B cell (primary cell): ENCODE results near the gene SERPINA12. TPM values are rescaled to one million over a fixed set of nuclear protein-coding genes. Genes with fewer than 3 reads are reported as not detected.

ENCODE experiments used
- ATAC-seq: fragments of 200-7000 bp; cut with Tn5 transposase; one replicate; pipeline ENCODE4 v1.10.0; 2021; ENCODE audit warnings: low read depth, mild to moderate bottlenecking, moderate number of reproducible peaks, moderate library complexity
- CTCF ChIA-PET: fragments of 350-600 bp; sonication (Branson Sonifier 250); formaldehyde crosslinking; loops from one replicate; lab custom pipeline; 2021; ENCODE audit warnings: antibody characterized with exemption, inconsistent platforms; lab: Charles Lee
- POLR2A ChIA-PET: fragments of 350-600 bp; sonication (Branson Sonifier 250); formaldehyde crosslinking; loops from one replicate; lab custom pipeline; 2021; ENCODE audit warnings: antibody characterized with exemption; lab: Charles Lee
- DNase-seq: peaks from one replicate; pipeline ENCODE4 v3.0.0; 2013
- H2AFZ ChIP-seq: 2 replicates; pipeline ENCODE4 v1.6.1; 2012; ENCODE audit warnings: mild to moderate bottlenecking, low read depth, low read length; ENCODE audit not compliant: insufficient read depth, poor library complexity, severe bottlenecking
- H3K27ac ChIP-seq, 2 donors: 1 replicate in 1 of 2; 2 replicates in 1 of 2; pipeline ENCODE4 v1.5.1; 2012 to 2013; ENCODE audit warnings: low read length in 2 of 2, mild to moderate bottlenecking in 2 of 2, moderate library complexity in 1 of 2
- H3K27me3 ChIP-seq, 4 experiments: fragments of 200-600 bp in 1 of 4; sonication (generic) in 1 of 4; replicated peaks in 1 of 4; 1 replicate in 2 of 4; 2 replicates in 2 of 4; pipeline versions ENCODE4 v1.6.1 to v1.7.0; 2013 to 2016; ENCODE audit warnings: low read length in 3 of 4, mild to moderate bottlenecking in 2 of 4, mixed read lengths in 1 of 4, moderate library complexity in 1 of 4; ENCODE audit not compliant: insufficient read depth in 4 of 4, control insufficient read depth in 3 of 4; ENCODE audit errors: control extremely low read depth in 1 of 4
- H3K36me3 ChIP-seq, 2 experiments: replicated peaks in 1 of 2; 1 replicate in 1 of 2; 2 replicates in 1 of 2; pipeline versions ENCODE4 v1.6.1 to v1.7.1; 2013; ENCODE audit warnings: low read length in 1 of 2; ENCODE audit not compliant: insufficient read depth in 2 of 2, control insufficient read depth in 1 of 2; ENCODE audit errors: control extremely low read depth in 1 of 2, extremely low read depth in 1 of 2
- H3K4me1 ChIP-seq, 2 donors: fragments of 200-600 bp in 1 of 2; sonication (generic) in 1 of 2; 1 replicate in 1 of 2; 2 replicates in 1 of 2; pipeline versions ENCODE4 v1.5.1 to v1.6.1; 2013 to 2017; ENCODE audit warnings: low read length in 2 of 2; ENCODE audit not compliant: control insufficient read depth in 2 of 2, insufficient read depth in 2 of 2
- H3K4me2 ChIP-seq: replicated peaks from 2 replicates; pipeline ENCODE3; 2012; ENCODE audit warnings: mild to moderate bottlenecking, low read depth, low read length; ENCODE audit not compliant: poor library complexity, severe bottlenecking
- H3K4me3 ChIP-seq, 5 experiments: fragments of 200-600 bp in 1 of 5; sonication (generic) in 1 of 5; 1 replicate in 3 of 5; 2 replicates in 2 of 5; pipeline versions ENCODE4 v1.5.1 to v1.7.0; 2011 to 2016; ENCODE audit warnings: low read length in 4 of 5, mild to moderate bottlenecking in 4 of 5, low read depth in 2 of 5, control low read depth in 1 of 5, moderate library complexity in 1 of 5; ENCODE audit not compliant: insufficient read depth in 1 of 5; ENCODE audit errors: control extremely low read depth in 1 of 5, extremely low read depth in 1 of 5
- H3K79me2 ChIP-seq: fragments of 200-600 bp; sonication (generic); one replicate; pipeline ENCODE4 v1.6.0; 2016; ENCODE audit warnings: low read length; ENCODE audit not compliant: control insufficient read depth, insufficient read depth
- H3K9ac ChIP-seq: fragments of 200-600 bp; sonication (generic); 2 replicates; pipeline ENCODE4 v1.6.1; 2017; ENCODE audit warnings: mild to moderate bottlenecking, low read length, moderate library complexity
- H3K9me3 ChIP-seq, 3 donors: one replicate each; pipeline versions ENCODE4 v1.6.1 to v1.7.1; 2013; ENCODE audit warnings: low read length in 2 of 3; ENCODE audit not compliant: control insufficient read depth in 2 of 3, insufficient read depth in 1 of 3; ENCODE audit errors: control extremely low read depth in 1 of 3
- H4K20me1 ChIP-seq: 2 replicates; pipeline ENCODE4 v1.6.0; 2012; ENCODE audit warnings: mild to moderate bottlenecking, low read length; ENCODE audit not compliant: insufficient read depth, control insufficient read depth, poor library complexity, severe bottlenecking
- H3K27ac Mint-ChIP-seq: one replicate; pipeline ENCODE4 v1.8.0; 2021; ENCODE audit warnings: mixed read lengths
- H3K27me3 Mint-ChIP-seq: one replicate; pipeline ENCODE4 v1.8.0; 2021; ENCODE audit warnings: mixed read lengths
- H3K4me1 Mint-ChIP-seq: one replicate; pipeline ENCODE4 v1.8.0; 2021; ENCODE audit warnings: mixed read lengths
- H3K4me3 Mint-ChIP-seq: one replicate; pipeline ENCODE4 v1.8.0; 2021; ENCODE audit warnings: mixed read lengths
- H3K9me3 Mint-ChIP-seq: one replicate; pipeline ENCODE4 v1.8.0; 2022; ENCODE audit warnings: mixed read lengths; ENCODE audit not compliant: insufficient read depth
- EZH2 ChIP-seq: IDR thresholded peaks from 2 replicates; pipeline ENCODE4 v1.6.1; 2012; ENCODE audit warnings: borderline replicate concordance, low read depth, mild to moderate bottlenecking, moderate library complexity, low read length; ENCODE audit not compliant: insufficient read depth, poor library complexity, severe bottlenecking
- WGBS: methylation state at CpG from one replicate; pipeline ENCODE4 v1.1.5; 2013; ENCODE audit warnings: missing lambda C conversion rate; ENCODE audit not compliant: insufficient coverage; 5-methylcytosine and 5-hydroxymethylcytosine counted together
- intact Hi-C: fragments of 100-400 bp; cut with micrococcal nuclease; formaldehyde crosslinking; loops from one replicate; pipeline ENCODE4 v1.10.0; 2022
- polyA plus RNA-seq: library from polyadenylated mRNA; depleted of rRNA; stranded (reverse); fragments of >200 nt; gene quantifications from 2 replicates; pipeline ENCODE4 v1.2.3, GENCODE V29; 2012
- total RNA-seq, 2 donors: library from RNA; stranded (reverse); fragments of 120-200 nt in 1 of 2; gene quantifications; 1 replicate in 1 of 2; 2 replicates in 1 of 2; pipeline versions ENCODE4 v1.2.3 to v1.2.4, GENCODE V29; 2013 to 2022
- TF ChIP-seq, protein P1 (sequence below): fragments of 200-600 bp; IDR thresholded peaks from one replicate; pipeline ENCODE4 v1.8.0; 2022; ENCODE audit warnings: antibody characterized with exemption, mild to moderate bottlenecking

Gene SERPINA12
- total and polyA plus RNA-seq, 2 donors (not counting 1 experiment from before 2014, with no cell fraction given), result not detected

- Histone ChIP-seq H4K20me1 (no peaks in the 10 kb centered on the region), H2AFZ (no peak overlapping the region), H3K27me3 (no peaks in the 10 kb centered on the region), H3K9me3 (peaks cover 0 to 7% (median 0%) of the 10 kb centered on the region in 3 donors), H3K9ac (no peak overlapping the region), H3K79me2 (no peaks in the 10 kb centered on the region), H3K4me2 (no peak overlapping the region), H3K36me3 (no peaks in the 10 kb centered on the region), H3K27ac (no peak overlapping the region), H3K4me1 (no peaks in the 10 kb centered on the region), H3K4me3 (no peak overlapping the region)
- TF ChIP-seq EZH2, result no peak
- TF ChIP-seq, protein P1, sequence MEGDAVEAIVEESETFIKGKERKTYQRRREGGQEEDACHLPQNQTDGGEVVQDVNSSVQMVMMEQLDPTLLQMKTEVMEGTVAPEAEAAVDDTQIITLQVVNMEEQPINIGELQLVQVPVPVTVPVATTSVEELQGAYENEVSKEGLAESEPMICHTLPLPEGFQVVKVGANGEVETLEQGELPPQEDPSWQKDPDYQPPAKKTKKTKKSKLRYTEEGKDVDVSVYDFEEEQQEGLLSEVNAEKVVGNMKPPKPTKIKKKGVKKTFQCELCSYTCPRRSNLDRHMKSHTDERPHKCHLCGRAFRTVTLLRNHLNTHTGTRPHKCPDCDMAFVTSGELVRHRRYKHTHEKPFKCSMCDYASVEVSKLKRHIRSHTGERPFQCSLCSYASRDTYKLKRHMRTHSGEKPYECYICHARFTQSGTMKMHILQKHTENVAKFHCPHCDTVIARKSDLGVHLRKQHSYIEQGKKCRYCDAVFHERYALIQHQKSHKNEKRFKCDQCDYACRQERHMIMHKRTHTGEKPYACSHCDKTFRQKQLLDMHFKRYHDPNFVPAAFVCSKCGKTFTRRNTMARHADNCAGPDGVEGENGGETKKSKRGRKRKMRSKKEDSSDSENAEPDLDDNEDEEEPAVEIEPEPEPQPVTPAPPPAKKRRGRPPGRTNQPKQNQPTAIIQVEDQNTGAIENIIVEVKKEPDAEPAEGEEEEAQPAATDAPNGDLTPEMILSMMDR, result no peak
- H3K4me3 Mint-ChIP-seq, result no peak overlapping the region
- H3K4me1 Mint-ChIP-seq, result no peaks in the 10 kb centered on the region
- peaks cover 2% of the 10 kb centered on the region for H3K9me3 Mint-ChIP-seq
- 49% methylated on average over 7 of the region's 7 CpGs for WGBS
- no peak overlapping the region for H3K27ac Mint-ChIP-seq
- no peak for ATAC-seq
- H3K27me3 Mint-ChIP-seq, result peaks cover 6% of the 10 kb centered on the region
- ChIA-PET POLR2A (no interaction called here), CTCF (no interaction called here)
- DNase-seq, result no peak
- intact Hi-C loops, result no loop called here
Observed at GRCh38 chr14:94517641-94518257, 8.5 kb upstream of the SERPINA12 start.

GRCh38 chr14:94517248-94517640 is 8.0 kb upstream of the SERPINA12 start:
- peaks cover 2% of the 10 kb centered on the region for H3K9me3 Mint-ChIP-seq
- POLR2A ChIA-PET, result no interaction called here
- no peaks in the 10 kb centered on the region for H3K4me1 ChIP-seq
- DNase-seq (no peak), ATAC-seq (no peak)
- H3K27ac Mint-ChIP-seq, result no peak overlapping the region
- H3K27me3 Mint-ChIP-seq, result peaks cover 6% of the 10 kb centered on the region
- H3K9ac ChIP-seq, result no peak overlapping the region
- H3K4me1 Mint-ChIP-seq, result no peaks in the 10 kb centered on the region
- intact Hi-C loops, result no loop called here
- H3K4me3 ChIP-seq, result no peak overlapping the region
- H3K36me3 ChIP-seq, result no peaks in the 10 kb centered on the region
- TF ChIP-seq, protein P1, result no peak
- TF ChIP-seq EZH2, result no peak
- H3K79me2 ChIP-seq, result no peaks in the 10 kb centered on the region
- no peak overlapping the region for H3K27ac ChIP-seq
- no peaks in the 10 kb centered on the region for H4K20me1 ChIP-seq
- H3K4me3 Mint-ChIP-seq, result no peak overlapping the region
- H2AFZ ChIP-seq, result no peak overlapping the region
- H3K9me3 ChIP-seq, result peaks cover 0 to 7% (median 0%) of the 10 kb centered on the region in 3 donors
- 82% methylated on average over 9 of the region's 10 CpGs for WGBS
- CTCF ChIA-PET, result no interaction called here
- no peak overlapping the region for H3K4me2 ChIP-seq
- no peaks in the 10 kb centered on the region for H3K27me3 ChIP-seq
